HG03025 (cell line): Measurements from ENCODE around the gene FOXO6.

Source experiments
- ATAC-seq: cut with Tn5 transposase; IDR thresholded peaks from one replicate; pipeline ENCODE4 v1.9.1; 2021; ENCODE audit warnings: mild to moderate bottlenecking, moderate library complexity; ENCODE audit not compliant: unreplicated experiment, low FRiP score

FOXO6 gene

GRCh38 chr1:41397020-41397419 is 35.8 kb downstream of the FOXO6 start:
- ATAC-seq, result no peak

DNA sequence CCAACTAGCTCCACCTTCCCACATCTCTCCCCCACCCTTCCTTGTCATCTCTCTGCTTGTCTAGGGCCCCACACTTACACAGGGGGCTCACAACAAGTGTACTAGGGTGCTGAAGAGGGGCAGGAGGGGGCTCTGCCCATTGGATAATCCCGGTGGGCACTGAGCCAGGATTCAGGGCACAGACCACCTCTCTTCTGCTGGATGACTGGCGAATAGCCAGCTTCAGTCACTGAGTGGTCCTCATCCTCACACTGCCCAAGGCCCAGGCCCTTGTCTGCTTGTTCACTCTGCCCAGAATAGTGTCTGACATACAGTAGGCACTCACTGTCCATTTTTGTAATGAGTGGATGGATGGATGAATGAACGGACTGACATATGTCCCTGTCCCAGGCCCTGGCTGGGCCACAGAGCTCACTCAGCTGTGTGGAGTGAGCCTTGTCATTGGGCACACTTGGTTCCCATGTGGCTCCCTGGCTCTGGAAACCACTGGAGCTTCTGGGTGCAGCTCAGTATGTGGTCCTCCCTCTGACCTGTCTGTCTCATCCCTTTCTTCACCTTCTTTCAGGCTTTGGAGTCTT is 36.6 kb downstream of the FOXO6 start:
- ATAC-seq, result no peak

DNA sequence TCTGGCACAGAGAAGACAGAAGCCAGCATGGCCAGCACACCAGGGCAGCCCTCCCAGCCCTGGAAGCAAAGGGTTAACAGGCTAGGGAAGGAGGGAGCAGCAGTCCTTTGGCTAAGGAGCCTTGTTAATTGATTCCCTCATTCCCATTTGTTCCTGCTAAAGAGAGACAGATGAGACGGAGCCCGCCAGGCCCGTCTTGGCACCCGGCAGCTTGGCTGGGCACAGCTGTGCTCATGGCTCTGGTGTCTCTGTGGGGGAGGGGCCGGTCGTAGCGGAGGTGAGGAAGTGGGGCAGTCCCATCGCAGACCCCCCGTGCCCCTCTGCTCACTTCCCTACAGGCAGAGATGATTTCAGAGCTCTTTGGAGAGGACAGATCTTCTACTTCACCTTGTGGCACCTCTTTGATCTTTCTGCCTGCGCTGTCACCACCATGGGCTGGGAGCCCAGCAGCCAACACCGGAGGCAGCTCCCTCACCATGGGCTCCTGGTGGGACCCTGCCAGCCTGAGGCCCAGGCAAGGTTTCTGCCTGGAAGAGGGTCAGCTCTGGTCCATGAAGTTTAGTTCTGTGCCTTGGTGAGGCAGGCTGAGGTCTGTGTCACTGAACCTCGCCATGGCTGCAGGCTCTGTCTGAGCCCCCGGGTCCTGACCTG is 38.0 kb downstream of the FOXO6 start:
- no peak for ATAC-seq

GRCh38 chr1:41400225-41400624 is 39.0 kb downstream of the FOXO6 start:
- ATAC-seq, result no peak

DNA sequence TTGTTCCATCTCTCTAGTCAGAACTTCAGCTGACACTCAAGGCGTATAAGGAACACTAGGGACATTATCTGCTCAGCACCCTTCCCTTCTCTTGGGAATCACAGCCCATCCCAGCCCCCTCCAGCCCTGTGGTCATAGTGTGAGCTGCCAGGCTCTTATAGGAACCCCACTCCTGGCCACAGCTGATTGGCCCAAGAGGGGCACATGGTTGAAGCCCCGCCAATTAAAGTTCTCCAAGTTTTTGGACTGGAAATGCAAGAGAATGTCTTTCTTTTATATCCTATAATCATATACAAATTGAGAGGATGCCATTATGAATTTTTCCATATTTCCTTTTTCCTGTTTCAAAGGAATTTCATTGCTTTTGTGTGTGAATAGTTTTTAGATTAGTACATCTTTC is 40.7 kb downstream of the FOXO6 start:
- ATAC-seq, result no peak

DNA sequence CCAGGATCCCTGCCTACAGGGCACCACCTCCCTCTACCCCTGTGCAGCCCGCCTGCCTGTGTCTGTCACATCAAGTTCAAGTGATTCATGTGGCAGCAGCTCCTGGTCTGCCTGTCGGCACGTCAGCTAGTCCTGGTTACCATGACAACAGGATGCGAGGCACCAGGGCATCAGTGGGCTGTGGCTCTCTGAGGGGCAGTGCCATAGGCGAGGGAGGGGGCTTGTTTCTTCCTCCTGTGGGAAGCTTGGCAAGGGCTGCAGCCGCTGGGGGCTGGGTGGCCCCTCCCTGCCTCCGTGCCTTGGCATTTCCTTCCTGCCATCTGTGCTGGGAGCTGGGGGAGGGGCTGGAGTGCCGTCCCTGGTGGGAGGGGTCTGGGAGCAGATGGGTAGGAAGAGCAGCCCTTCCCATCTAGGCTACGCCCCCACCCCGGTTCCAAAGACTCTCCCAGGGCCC is 43.1 kb downstream of the FOXO6 start:
- no peak for ATAC-seq

DNA sequence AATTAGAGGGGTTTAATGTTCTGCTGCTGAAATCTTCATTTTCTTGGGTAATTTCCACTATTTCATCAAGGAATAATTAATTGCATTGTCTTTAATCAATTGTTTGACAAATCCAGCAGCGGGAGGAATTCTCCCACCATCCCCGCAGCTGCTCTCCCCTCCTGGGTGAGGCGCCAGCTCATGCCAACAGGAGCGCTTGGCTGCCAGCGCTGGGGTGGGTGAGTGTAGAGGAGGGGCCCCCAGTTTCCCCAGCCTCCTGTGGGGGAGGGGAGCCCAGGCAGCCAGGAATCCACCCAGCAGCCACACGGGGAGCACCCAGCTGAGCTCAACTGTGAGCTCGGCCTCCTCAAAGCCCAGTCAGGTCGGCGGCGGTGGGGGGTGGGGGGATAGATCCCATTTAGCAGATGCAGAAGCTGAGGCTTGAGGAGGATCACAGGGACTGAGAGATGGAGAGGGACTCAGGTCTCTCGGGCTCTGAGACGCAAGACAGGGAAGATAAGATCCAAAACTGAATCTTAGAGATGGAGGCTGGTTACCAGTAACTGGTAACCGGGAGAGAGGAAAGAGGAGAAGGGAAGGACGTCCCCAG is 46.5 kb downstream of the FOXO6 start:
- ATAC-seq, result no peak

DNA sequence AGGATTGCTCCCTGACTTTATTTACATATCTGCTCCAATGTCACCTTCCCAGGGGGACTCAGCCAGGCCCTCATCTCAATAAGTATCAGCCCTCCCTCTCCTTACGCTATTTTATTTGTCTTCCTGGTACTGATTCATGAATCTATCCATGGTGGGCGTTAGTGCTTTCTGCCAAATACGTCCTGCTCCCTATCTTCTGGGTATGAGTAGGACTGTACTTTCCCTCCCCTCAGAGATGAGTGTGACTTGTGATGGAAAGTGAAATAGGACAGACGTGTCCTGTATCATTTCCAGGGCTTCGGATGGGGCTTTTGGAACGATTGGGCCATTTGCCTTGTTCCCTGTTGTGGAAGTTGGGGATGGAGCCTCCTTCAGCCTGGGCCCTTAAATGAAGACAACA is 47.5 kb downstream of the FOXO6 start:
- no peak for ATAC-seq

- no peak for ATAC-seq
Measured at GRCh38 chr1:41409825-41410224, 48.6 kb downstream of the FOXO6 start.

DNA sequence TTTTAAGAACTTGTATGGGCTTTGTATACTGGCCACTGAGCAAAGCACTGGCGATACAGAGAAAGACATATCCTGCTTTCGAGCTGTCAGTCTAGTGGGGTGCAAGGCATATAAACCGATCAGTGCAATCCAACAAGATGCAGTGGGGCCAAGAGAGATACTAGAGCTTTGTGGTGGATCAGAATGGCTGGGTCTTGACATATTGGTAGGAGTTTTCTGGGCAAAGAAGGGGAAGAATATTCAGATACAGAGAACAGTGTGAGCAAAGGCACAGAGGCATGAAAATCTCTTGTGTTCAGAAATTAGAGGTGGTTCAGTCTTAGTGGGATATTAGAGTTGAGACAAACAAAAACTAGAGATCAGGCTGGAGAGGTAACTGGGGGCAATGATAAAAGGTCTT is 49.2 kb downstream of the FOXO6 start:
- ATAC-seq, result no peak

- no peak for ATAC-seq
Measured at GRCh38 chr1:41411229-41411628, 50.0 kb downstream of the FOXO6 start.

DNA sequence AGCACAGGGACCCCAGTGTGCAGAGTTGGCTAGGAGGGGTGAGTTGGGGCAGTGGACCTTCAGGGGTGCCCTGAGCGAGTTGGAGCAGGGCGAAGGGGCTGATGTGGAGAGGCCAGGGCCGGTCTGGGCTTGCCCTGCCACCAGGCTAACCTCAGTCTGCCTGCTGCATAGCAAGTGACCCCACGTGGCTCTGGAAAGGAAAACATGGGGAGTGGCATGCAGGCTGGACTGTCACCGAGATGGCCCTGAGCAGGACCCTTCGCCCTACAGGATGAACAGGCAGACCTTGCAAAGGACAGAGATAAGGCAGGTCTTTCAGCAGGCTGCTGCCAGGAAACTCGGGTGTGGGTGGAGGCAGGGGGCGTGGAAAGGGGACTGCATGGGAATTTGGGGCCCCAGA is 51.5 kb downstream of the FOXO6 start:
- ATAC-seq, result no peak

DNA sequence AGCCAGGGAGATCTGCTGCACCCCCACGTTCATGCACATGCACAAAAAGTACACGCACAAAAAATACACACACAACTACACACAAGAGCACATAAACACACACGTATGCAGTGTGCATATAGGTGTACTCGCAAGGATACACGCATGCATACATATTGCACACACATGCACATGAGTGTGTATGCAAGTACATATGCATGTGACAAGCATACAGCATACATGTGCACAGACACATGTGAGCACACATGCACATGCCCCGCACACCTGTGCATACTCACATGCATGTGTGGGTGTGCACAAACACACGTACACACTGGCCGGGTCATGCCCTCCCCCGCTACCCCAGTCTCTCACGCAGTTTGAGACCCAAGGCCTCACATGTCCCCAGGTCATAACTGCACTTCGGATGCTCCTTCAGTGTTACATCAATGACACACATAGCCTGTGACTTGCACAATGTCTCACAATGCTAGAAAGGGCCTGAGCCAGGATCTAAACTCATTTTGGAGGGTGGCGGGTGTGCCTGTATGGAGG is 52.6 kb downstream of the FOXO6 start:
- no peak for ATAC-seq

DNA sequence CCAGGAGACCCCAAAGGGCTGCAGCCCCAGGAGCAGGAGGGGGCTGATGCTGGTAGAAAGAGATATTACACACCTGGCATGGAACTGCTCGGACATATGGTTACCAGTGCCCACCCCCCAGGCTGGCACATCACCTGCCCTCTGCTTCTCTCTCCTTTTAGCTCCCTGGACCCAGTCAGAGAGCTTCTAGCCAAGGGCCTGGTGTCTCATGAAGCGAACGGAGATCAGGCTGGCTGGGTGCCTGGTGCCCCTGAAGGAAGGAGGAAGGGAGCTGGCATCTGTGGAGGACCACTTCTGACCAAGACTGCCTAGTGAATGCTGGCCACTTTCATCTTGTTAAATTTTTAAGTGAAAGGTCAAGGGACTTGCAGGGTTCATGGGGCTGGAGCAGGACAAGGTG is 53.1 kb downstream of the FOXO6 start:
- no peak for ATAC-seq

GRCh38 chr1:41414716-41415306 is 53.6 kb downstream of the FOXO6 start:
- no peak for ATAC-seq

GRCh38 chr1:41416081-41416480 is 54.8 kb downstream of the FOXO6 start:
- no peak for ATAC-seq

GRCh38 chr1:41416552-41417334 is 55.5 kb downstream of the FOXO6 start:
- ATAC-seq, result no peak

GRCh38 chr1:41417335-41417682 is 56.1 kb downstream of the FOXO6 start:
- ATAC-seq, result no peak

DNA sequence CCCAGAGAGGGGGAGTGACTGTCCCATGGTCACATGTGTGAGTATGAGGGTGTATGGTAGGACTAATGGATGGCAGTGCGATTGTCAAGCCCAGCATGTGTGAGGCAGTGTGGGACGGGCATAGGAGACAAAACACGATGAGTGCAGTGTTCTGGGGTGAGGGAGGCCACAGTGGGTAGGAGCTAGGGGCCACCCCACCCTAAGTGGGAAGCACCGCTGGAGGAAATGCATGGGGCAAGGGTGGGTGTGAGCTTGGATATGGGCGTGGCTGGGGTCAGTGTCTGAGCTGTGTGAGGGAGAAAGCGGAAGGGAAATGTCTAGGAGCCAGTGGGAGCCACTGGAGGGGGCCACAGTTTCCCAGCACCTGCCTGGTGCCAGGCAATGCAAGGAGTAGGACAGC is 56.5 kb downstream of the FOXO6 start:
- no peak for ATAC-seq

DNA sequence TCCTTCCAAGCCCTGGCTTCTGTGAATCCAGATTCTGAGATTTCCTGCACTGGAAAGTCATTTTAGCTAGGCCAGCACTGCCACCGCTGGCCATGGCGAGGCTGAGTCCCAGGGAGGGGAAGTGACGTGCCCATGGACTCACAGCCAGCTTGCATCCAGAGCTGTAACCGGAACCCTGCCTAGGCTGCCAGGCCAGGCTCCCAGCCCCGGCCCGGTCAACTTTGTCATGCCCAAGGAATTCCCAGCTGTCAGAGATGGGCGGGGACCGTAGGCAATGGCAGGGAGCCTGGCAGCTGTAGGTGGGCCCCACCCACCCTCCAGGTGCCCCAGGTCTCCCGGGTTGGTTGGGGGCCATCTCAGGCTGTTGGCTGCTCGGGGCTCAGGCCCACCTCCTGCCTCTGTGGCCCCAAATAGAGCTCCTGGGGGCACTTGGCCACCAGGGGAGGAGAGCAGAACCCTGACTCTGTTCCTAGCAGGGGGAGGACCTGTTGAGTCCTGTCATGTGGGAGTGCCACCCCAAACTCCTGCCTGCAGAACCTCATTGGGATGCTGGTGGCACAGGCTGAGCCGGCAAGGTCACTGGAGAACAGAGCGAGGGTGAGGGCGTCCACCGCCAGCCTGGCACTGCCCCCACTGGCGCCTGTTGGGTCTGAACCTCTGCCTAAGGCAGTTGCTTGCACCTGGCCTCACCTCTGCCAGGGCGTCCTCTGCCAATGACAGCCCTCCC is 57.8 kb downstream of the FOXO6 start:
- no peak for ATAC-seq
